Hepatocyte (in vitro differentiated cells): ENCODE data around the gene GFOD1. TPM values are rescaled to one million over a fixed set of nuclear protein-coding genes. Genes with fewer than 3 reads are reported as not detected.

Experiments used
- DNase-seq: peaks from one replicate; pipeline ENCODE4 v3.0.0-alpha.2; 2016; ENCODE audit warnings: low spot score
- H2AFZ ChIP-seq: fragments of 200-600 bp; sonication (generic); 2 replicates; pipeline ENCODE4 v1.6.0; 2016; ENCODE audit warnings: antibody characterized with exemption, mild to moderate bottlenecking
- H3K27ac ChIP-seq: fragments of 200-600 bp; sonication (generic); 2 replicates; pipeline ENCODE4 v1.5.1; 2016; ENCODE audit warnings: mild to moderate bottlenecking
- H3K27me3 ChIP-seq: fragments of 200-600 bp; sonication (generic); 2 replicates; pipeline ENCODE4 v1.6.1; 2016
- H3K36me3 ChIP-seq: fragments of 200-600 bp; sonication (generic); replicated peaks from 2 replicates; pipeline ENCODE4 v1.5.1; 2016; ENCODE audit warnings: low read depth; ENCODE audit not compliant: insufficient read depth
- H3K4me1 ChIP-seq: fragments of 200-600 bp; sonication (generic); 2 replicates; pipeline ENCODE4 v1.5.1; 2016; ENCODE audit warnings: mild to moderate bottlenecking, moderate library complexity; ENCODE audit not compliant: insufficient read depth
- H3K4me2 ChIP-seq: fragments of 200-600 bp; sonication (generic); 2 replicates; pipeline ENCODE4 v1.6.0; 2016
- H3K4me3 ChIP-seq: fragments of 200-600 bp; sonication (generic); 2 replicates; pipeline ENCODE4 v1.5.1; 2016; ENCODE audit warnings: mild to moderate bottlenecking
- H3K79me2 ChIP-seq: fragments of 200-600 bp; sonication (generic); 2 replicates; pipeline ENCODE4 v1.6.0; 2017; ENCODE audit warnings: mild to moderate bottlenecking
- H3K9me2 ChIP-seq: fragments of 200-600 bp; sonication (generic); replicated peaks from 2 replicates; pipeline ENCODE4 v1.6.0; 2017; ENCODE audit warnings: mild to moderate bottlenecking; ENCODE audit not compliant: insufficient read depth
- H3K9me3 ChIP-seq: fragments of 200-600 bp; sonication (generic); 2 replicates; pipeline ENCODE4 v1.5.1; 2016; ENCODE audit warnings: low read depth, mild to moderate bottlenecking
- H4K20me1 ChIP-seq: fragments of 200-600 bp; sonication (generic); 2 replicates; pipeline ENCODE4 v1.6.0; 2016; ENCODE audit warnings: mild to moderate bottlenecking; ENCODE audit not compliant: insufficient read depth, poor library complexity, severe bottlenecking
- CTCF ChIP-seq: fragments of 200-600 bp; sonication (generic); IDR thresholded peaks from 2 replicates; pipeline ENCODE4 v1.5.1; 2016; ENCODE audit warnings: antibody characterized with exemption, mild to moderate bottlenecking; ENCODE audit not compliant: poor library complexity
- EZH2 ChIP-seq: fragments of 200-600 bp; sonication (generic); IDR thresholded peaks from 2 replicates; pipeline ENCODE4 v1.6.1; 2016; ENCODE audit warnings: antibody characterized with exemption, mild to moderate bottlenecking, borderline replicate concordance
- EZH2phosphoT487 ChIP-seq: fragments of 200-600 bp; sonication (generic); IDR thresholded peaks from one replicate; pipeline ENCODE4 v1.6.1; 2018; ENCODE audit warnings: antibody characterized with exemption, mild to moderate bottlenecking, low read depth, moderate library complexity; ENCODE audit not compliant: unreplicated experiment, severe bottlenecking
- WGBS: methylation state at CpG from one replicate; pipeline ENCODE4 v1.1.6; 2016; ENCODE audit warnings: low lambda C conversion rate; ENCODE audit errors: missing lambda C conversion rate; 5-methylcytosine and 5-hydroxymethylcytosine counted together
- polyA plus RNA-seq: library from polyadenylated mRNA; unstranded; fragments of >200 nt; fragmentation: Nextera tagmentation; extraction: Ambion mirVana; gene quantifications from 2 replicates; pipeline ENCODE4 v1.2.1, GENCODE V29; 2016
- total RNA-seq: library from RNA; depleted of rRNA; stranded (reverse); fragments of >200 nt; gene quantifications from 2 replicates; pipeline ENCODE4 v1.2.3, GENCODE V29; 2014

GFOD1 gene
- total and polyA plus RNA-seq, 2 experiments from 2014 or later = 2.8 to 3.5 TPM

- Histone ChIP-seq H2AFZ (no peak overlapping the region), H3K9me3 (no peaks in the 10 kb centered on the region), H3K4me3 (no peak overlapping the region), H3K36me3 (no peaks in the 10 kb centered on the region), H3K4me1 (peaks cover 22% of the 10 kb centered on the region), H3K27ac (no peak overlapping the region), H3K79me2 (no peaks in the 10 kb centered on the region), H4K20me1 (no peaks in the 10 kb centered on the region), H3K27me3 (no peaks in the 10 kb centered on the region), H3K4me2 (no peak overlapping the region), H3K9me2 (no peaks in the 10 kb centered on the region)
- WGBS = 87% methylated on average over 5 of the region's 5 CpGs
- no peak for TF ChIP-seq CTCF
- no peak for TF ChIP-seq EZH2phosphoT487
- no peak for TF ChIP-seq EZH2
- no peak for DNase-seq
These were observed 39.3 kb downstream of the GFOD1 start for GRCh38 chr6:13447949-13448724.

GRCh38 chr6:13446381-13446780 lies 41.0 kb downstream of the GFOD1 start:
- no peaks in the 10 kb centered on the region for H3K9me2 ChIP-seq
- H3K27ac ChIP-seq = no peak overlapping the region
- no peaks in the 10 kb centered on the region for H3K27me3 ChIP-seq
- TF ChIP-seq EZH2phosphoT487 = no peak
- no peak for TF ChIP-seq CTCF
- no peak for TF ChIP-seq EZH2
- H3K79me2 ChIP-seq = no peaks in the 10 kb centered on the region
- DNase-seq = no peak
- no peak overlapping the region for H2AFZ ChIP-seq
- H3K36me3 ChIP-seq = no peaks in the 10 kb centered on the region
- no peaks in the 10 kb centered on the region for H4K20me1 ChIP-seq
- H3K4me1 ChIP-seq = peaks cover 14% of the 10 kb centered on the region
- H3K4me2 ChIP-seq = no peak overlapping the region
- 90% methylated on average over 7 of the region's 7 CpGs for WGBS
- H3K4me3 ChIP-seq = no peak overlapping the region
- H3K9me3 ChIP-seq = no peaks in the 10 kb centered on the region

- 87% methylated on average over 3 of the region's 3 CpGs for WGBS
- H3K9me2 ChIP-seq = no peaks in the 10 kb centered on the region
- no peak for TF ChIP-seq CTCF
- TF ChIP-seq EZH2phosphoT487 = no peak
- no peak for TF ChIP-seq EZH2
- no peaks in the 10 kb centered on the region for H3K79me2 ChIP-seq
- H2AFZ ChIP-seq = no peak overlapping the region
- peaks cover 14% of the 10 kb centered on the region for H3K4me1 ChIP-seq
- DNase-seq = no peak
- H3K27me3 ChIP-seq = no peaks in the 10 kb centered on the region
- no peaks in the 10 kb centered on the region for H3K9me3 ChIP-seq
- no peak overlapping the region for H3K4me3 ChIP-seq
- H3K4me2 ChIP-seq = peak overlapping the region; percentile 49
- no peaks in the 10 kb centered on the region for H3K36me3 ChIP-seq
- peak overlapping the region; percentile 34 for H3K27ac ChIP-seq
- H4K20me1 ChIP-seq = no peaks in the 10 kb centered on the region
These were observed 41.7 kb downstream of the GFOD1 start for GRCh38 chr6:13445744-13446115.
